ENCODE data around the gene SH3GL1. TPM values are rescaled to one million over a fixed set of nuclear protein-coding genes. Genes with fewer than 3 reads are reported as not detected.

The SH3GL1 gene
- total and polyA plus RNA-seq, 4 experiments from 2014 or later: 19.7 to 45.6 (median 34.1) TPM

DNA sequence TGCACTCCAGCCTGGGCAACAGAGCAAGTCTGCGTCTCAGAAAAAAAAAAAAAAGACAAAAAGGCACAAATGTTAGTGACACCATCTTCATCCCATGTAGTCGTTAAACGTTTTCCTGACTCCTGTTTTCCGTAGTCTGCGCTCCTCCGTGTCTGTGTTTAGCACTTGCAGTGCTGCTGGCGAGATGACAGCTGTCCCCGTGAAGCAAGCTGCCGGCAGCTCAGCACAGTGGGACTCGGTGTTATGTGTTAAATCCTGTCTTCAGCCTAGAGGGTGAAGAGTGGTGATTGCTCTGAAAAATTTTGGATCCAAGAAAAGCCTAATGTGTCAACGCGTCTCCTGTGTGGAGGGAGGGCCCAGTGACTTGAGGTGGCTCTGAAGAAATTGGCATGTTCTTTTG, 38.9 kb upstream of the SH3GL1 start:
- H3K27me3 Mint-ChIP-seq: no peaks in the 10 kb centered on the region
- intact Hi-C loops (cut with micrococcal nuclease): no loop called here
- H3K4me1 Mint-ChIP-seq: peaks cover 1 to 6% (median 4%) of the 10 kb centered on the region in 4 donors
- no peak overlapping the region for H3K27ac ChIP-seq (ENCODE audit: low read depth, low read length)
- H3K4me3 ChIP-seq (ENCODE audit: low read length in 2 of 2): no peak overlapping the region
- POLR2A ChIA-PET (ENCODE audit: partially characterized antibody): no interaction called here
- H3K9me3 ChIP-seq (ENCODE audit: control insufficient read depth in 1 of 2, low read length in 2 of 2): no peaks in the 10 kb centered on the region
- H3K36me3 Mint-ChIP-seq: peaks cover 7 to 15% of the 10 kb centered on the region in 2 donors
- no peak for DNase-seq
- no peaks in the 10 kb centered on the region for H3K9me3 Mint-ChIP-seq
- no peaks in the 10 kb centered on the region for H3K27me3 ChIP-seq (ENCODE audit: insufficient read depth, low read length)
- CTCF ChIA-PET (ENCODE audit: partially characterized antibody): no interaction called here
- peak overlapping the region in 1 of 7 donors; percentile 72 for H3K27ac Mint-ChIP-seq
- no peaks in the 10 kb centered on the region for H3K36me3 ChIP-seq (ENCODE audit: insufficient read depth, low read length)
- no peak overlapping the region for H3K4me3 Mint-ChIP-seq
- H3K4me1 ChIP-seq (ENCODE audit: insufficient read depth, low read length): no peaks in the 10 kb centered on the region

DNA sequence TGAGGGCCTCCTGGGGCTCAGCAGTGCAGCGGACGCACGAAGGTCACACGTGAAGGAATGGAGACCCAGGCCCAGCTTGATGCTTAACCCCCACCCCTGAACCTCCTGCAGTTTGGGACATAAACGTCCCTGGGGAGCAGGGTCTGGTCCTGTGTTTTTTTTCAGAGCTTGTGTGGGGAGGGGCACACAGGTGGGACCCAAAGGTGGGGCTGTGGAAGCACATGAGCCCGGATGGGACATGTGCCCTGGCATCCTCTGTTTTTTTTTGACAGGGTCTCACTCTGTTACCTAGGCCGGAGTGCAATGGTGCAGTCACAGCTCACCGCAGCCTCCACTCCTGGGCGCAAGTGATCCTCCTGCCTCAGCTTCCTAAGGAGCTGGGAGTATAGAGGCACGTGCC, 36.8 kb upstream of the SH3GL1 start:
- Mint-ChIP-seq H3K27ac (no peak overlapping the region), H3K9me3 (no peaks in the 10 kb centered on the region), H3K4me1 (peaks cover 1 to 3% (median 2%) of the 10 kb centered on the region in 4 donors), H3K27me3 (no peaks in the 10 kb centered on the region), H3K36me3 (peaks cover 7 to 18% of the 10 kb centered on the region in 2 donors), H3K4me3 (no peak overlapping the region)
- Histone ChIP-seq H3K4me3 (ENCODE audit: low read length in 2 of 2) (no peak overlapping the region), H3K27me3 (ENCODE audit: insufficient read depth, low read length) (no peaks in the 10 kb centered on the region), H3K4me1 (ENCODE audit: insufficient read depth, low read length) (no peaks in the 10 kb centered on the region), H3K27ac (ENCODE audit: low read depth, low read length) (no peak overlapping the region), H3K36me3 (ENCODE audit: insufficient read depth, low read length) (no peaks in the 10 kb centered on the region), H3K9me3 (ENCODE audit: control insufficient read depth in 1 of 2, low read length in 2 of 2) (no peaks in the 10 kb centered on the region)
- ChIA-PET POLR2A (ENCODE audit: partially characterized antibody) (no interaction called here), CTCF (ENCODE audit: partially characterized antibody) (no interaction called here)
- intact Hi-C loops (cut with micrococcal nuclease): no loop called here
- DNase-seq: no peak

DNA sequence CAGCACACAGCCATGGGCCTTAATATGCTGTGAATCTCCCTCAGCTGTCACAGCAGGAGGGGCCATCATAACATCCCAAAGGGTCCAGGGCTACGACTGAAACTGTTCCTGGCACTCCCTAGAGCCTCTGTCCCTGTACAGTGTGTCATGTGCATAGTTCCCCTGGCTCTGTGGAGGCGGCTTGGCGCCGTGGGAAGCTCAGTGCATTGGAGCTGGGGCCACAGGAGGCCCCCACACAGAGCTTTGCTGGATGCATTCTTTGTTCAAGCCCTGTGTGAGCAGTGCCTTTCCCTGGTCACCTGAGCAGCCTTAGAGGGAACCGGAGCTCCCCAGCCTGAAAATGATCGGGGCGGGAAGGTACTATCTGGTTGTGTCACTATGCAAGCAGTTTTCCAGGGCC, 35.9 kb upstream of the SH3GL1 start:
- Mint-ChIP-seq H3K27ac (no peak overlapping the region), H3K36me3 (peaks cover 10 to 24% of the 10 kb centered on the region in 2 donors), H3K4me3 (no peak overlapping the region), H3K4me1 (peaks cover 0 to 1% (median 0%) of the 10 kb centered on the region in 4 donors), H3K9me3 (no peaks in the 10 kb centered on the region), H3K27me3 (no peaks in the 10 kb centered on the region)
- no peaks in the 10 kb centered on the region for H3K9me3 ChIP-seq (ENCODE audit: control insufficient read depth in 1 of 2, low read length in 2 of 2)
- intact Hi-C loops (cut with micrococcal nuclease): no loop called here
- no peak overlapping the region for H3K27ac ChIP-seq (ENCODE audit: low read depth, low read length)
- DNase-seq: no peak
- H3K36me3 ChIP-seq (ENCODE audit: insufficient read depth, low read length): no peaks in the 10 kb centered on the region
- no peak overlapping the region for H3K4me3 ChIP-seq (ENCODE audit: low read length in 2 of 2)
- no peaks in the 10 kb centered on the region for H3K4me1 ChIP-seq (ENCODE audit: insufficient read depth, low read length)
- CTCF ChIA-PET (ENCODE audit: partially characterized antibody): no interaction called here
- H3K27me3 ChIP-seq (ENCODE audit: insufficient read depth, low read length): no peaks in the 10 kb centered on the region
- POLR2A ChIA-PET (ENCODE audit: partially characterized antibody): no interaction called here

DNA sequence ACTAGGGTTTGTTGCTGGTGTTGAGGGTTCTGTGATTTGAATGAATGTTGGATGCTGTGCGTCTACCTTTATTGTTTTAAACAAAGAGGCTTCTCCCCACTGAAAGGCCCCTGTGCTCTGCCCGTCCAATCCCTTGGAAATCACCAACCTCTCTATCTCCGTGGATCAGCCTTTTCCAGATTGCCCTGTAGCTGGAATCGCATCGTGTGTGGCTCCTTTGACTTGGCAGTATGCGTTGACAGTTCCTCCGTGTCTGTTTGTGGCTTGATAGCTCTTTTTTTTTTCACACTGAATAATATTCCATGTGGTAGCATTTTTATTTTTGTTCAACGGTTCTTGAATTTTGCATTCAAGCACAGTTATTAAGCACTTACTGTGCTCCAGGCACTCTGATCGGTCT, 34.0 kb upstream of the SH3GL1 start:
- Mint-ChIP-seq H3K9me3 (no peaks in the 10 kb centered on the region), H3K4me1 (peaks cover 0 to 1% (median 0%) of the 10 kb centered on the region in 4 donors)
- POLR2A ChIA-PET (ENCODE audit: partially characterized antibody): no interaction called here

DNA sequence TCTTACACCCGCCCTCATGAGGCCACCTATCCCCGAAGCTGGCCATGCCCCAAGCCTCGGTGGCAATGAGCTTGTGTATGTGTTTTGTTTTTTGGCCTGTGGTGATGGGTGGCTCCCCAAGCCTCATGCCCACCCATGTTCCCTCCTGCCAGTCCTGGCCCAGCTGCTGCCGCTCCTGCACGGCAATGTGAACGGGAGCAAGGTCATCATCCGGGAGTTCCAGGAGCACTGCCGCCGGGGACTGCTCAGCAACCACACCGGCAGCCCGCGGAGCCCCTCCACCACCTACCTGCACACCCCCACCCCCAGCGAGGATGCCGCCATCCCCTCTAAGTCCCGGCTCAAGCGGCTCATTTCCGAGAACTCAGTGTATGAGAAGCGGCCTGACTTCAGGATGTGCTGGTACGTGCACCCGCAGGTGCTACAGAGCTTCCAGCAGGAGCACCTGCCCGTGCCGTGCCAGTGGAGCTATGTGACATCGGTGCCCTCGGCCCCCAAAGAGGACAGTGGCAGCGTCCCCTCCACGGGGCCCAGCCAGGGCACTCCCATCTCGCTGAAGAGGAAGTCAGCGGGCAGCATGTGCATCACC, 32.7 kb upstream of the SH3GL1 start:
- Histone ChIP-seq H3K27ac (ENCODE audit: low read depth, low read length) (no peak overlapping the region), H3K36me3 (ENCODE audit: insufficient read depth, low read length) (peaks cover 9% of the 10 kb centered on the region), H3K4me1 (ENCODE audit: insufficient read depth, low read length) (no peaks in the 10 kb centered on the region), H3K27me3 (ENCODE audit: insufficient read depth, low read length) (no peaks in the 10 kb centered on the region), H3K4me3 (ENCODE audit: low read length in 2 of 2) (no peak overlapping the region), H3K9me3 (ENCODE audit: control insufficient read depth in 1 of 2, low read length in 2 of 2) (no peaks in the 10 kb centered on the region)
- intact Hi-C loops (cut with micrococcal nuclease): no loop called here
- no peak overlapping the region for H3K27ac Mint-ChIP-seq
- H3K4me3 Mint-ChIP-seq: no peak overlapping the region
- peaks cover 26 to 37% of the 10 kb centered on the region in 2 donors for H3K36me3 Mint-ChIP-seq
- no peak for DNase-seq
- H3K4me1 Mint-ChIP-seq: peaks cover 0 to 1% (median 0%) of the 10 kb centered on the region in 4 donors
- ChIA-PET POLR2A (ENCODE audit: partially characterized antibody) (no interaction called here), CTCF (ENCODE audit: partially characterized antibody) (no interaction called here)
- no peaks in the 10 kb centered on the region for H3K9me3 Mint-ChIP-seq
- no peaks in the 10 kb centered on the region for H3K27me3 Mint-ChIP-seq

More for the DNA sequence above, 34.0 kb upstream of the SH3GL1 start:
- Histone ChIP-seq H3K4me3 (ENCODE audit: low read length in 2 of 2) (no peak overlapping the region), H3K27me3 (ENCODE audit: insufficient read depth, low read length) (no peaks in the 10 kb centered on the region), H3K9me3 (ENCODE audit: control insufficient read depth in 1 of 2, low read length in 2 of 2) (no peaks in the 10 kb centered on the region), H3K27ac (ENCODE audit: low read depth, low read length) (no peak overlapping the region), H3K4me1 (ENCODE audit: insufficient read depth, low read length) (no peaks in the 10 kb centered on the region), H3K36me3 (ENCODE audit: insufficient read depth, low read length) (peaks cover 9% of the 10 kb centered on the region)
- CTCF ChIA-PET (ENCODE audit: partially characterized antibody): no interaction called here
- peak overlapping the region in 1 of 8 donors; percentile 48 for H3K4me3 Mint-ChIP-seq
- peaks cover 22 to 35% of the 10 kb centered on the region in 2 donors for H3K36me3 Mint-ChIP-seq
- intact Hi-C loops (cut with micrococcal nuclease): no loop called here
- no peaks in the 10 kb centered on the region for H3K27me3 Mint-ChIP-seq
- peak overlapping the region in 2 of 7 donors; percentile 41 to 46 for H3K27ac Mint-ChIP-seq
- no peak for DNase-seq

DNA sequence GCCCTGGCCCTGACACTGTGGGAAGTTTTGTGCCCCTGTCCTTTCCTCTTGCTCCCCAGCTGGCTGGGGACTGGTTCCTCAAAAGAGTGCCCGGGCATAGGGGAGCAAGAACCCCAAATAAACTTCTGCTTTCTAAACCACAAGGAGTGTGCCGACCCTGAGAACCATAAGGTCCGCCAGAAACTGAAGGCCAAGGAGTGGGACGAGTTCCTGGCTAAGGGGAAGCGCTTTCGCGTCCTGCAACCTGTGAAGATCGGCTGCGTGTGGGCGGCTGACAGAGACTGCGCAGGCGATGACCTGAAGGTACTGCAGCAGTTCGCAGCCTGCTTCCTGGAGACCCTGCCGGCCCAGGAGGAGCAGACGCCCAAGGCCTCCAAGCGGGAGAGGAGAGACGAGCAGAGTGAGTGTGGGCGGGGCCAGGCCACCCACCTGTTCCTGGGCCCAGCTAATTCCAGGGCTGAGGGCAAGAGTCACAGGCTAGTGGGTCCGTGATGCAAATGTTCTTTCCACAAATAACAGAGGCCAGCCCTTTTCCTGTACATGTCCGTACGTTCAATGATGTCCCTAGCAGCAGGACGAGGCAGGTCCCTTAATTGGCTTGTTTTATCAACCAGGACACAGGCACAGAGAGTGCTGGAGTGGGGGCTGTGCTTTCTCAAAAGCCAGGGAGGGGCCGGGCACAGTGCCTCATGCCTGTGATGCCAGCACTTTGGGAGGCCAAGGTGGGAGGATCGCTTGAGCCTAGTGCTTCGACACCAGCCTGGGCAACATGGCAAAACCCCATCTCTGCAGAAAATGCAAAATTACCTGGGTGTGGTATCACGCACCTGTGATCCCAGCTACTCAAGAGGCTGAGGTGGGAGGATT, 31.7 kb upstream of the SH3GL1 start:
- ChIA-PET CTCF (ENCODE audit: partially characterized antibody) (no interaction called here), POLR2A (ENCODE audit: partially characterized antibody) (no interaction called here)
- Mint-ChIP-seq H3K4me1 (peaks cover 0 to 1% (median 0%) of the 10 kb centered on the region in 4 donors), H3K9me3 (no peaks in the 10 kb centered on the region), H3K36me3 (peaks cover 26 to 37% of the 10 kb centered on the region in 2 donors), H3K4me3 (no peak overlapping the region), H3K27me3 (no peaks in the 10 kb centered on the region), H3K27ac (peak overlapping the region in 2 of 7 donors; percentile 57 to 60)
- Histone ChIP-seq H3K27me3 (ENCODE audit: insufficient read depth, low read length) (no peaks in the 10 kb centered on the region), H3K9me3 (ENCODE audit: control insufficient read depth in 1 of 2, low read length in 2 of 2) (no peaks in the 10 kb centered on the region), H3K4me1 (ENCODE audit: insufficient read depth, low read length) (no peaks in the 10 kb centered on the region), H3K36me3 (ENCODE audit: insufficient read depth, low read length) (peaks cover 9% of the 10 kb centered on the region), H3K27ac (ENCODE audit: low read depth, low read length) (no peak overlapping the region), H3K4me3 (ENCODE audit: low read length in 2 of 2) (no peak overlapping the region)
- DNase-seq: no peak
- intact Hi-C loops (cut with micrococcal nuclease): no loop called here

DNA sequence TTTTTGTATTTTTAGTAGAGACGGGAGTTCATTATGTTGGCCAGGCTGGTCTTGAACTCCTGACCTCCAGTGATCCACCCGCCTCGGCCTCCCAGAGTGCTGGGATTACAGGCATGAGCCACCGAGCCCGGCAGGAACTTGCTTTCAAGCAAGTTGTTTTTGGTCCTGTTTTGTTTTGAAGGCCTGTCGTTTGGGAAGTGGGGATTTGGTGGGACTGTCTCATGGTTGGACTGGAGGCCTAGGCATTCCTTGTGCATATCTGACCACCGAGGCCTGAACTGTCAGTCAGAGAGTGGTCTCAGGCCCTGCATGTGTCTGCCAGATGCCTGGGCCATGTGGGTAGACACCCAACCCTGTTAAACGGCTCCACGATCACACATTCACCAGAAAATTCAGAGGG, 30.9 kb upstream of the SH3GL1 start:
- no peaks in the 10 kb centered on the region for H3K4me1 ChIP-seq (ENCODE audit: insufficient read depth, low read length)
- H3K27ac ChIP-seq (ENCODE audit: low read depth, low read length): no peak overlapping the region
- no peaks in the 10 kb centered on the region for H3K27me3 Mint-ChIP-seq
- POLR2A ChIA-PET (ENCODE audit: partially characterized antibody): no interaction called here
- H3K36me3 Mint-ChIP-seq: peaks cover 26 to 37% of the 10 kb centered on the region in 2 donors
- no peak for DNase-seq
- no peak overlapping the region for H3K4me3 Mint-ChIP-seq
- no peak overlapping the region for H3K27ac Mint-ChIP-seq
- H3K36me3 ChIP-seq (ENCODE audit: insufficient read depth, low read length): peaks cover 9% of the 10 kb centered on the region
- peaks cover 0 to 2% (median 0%) of the 10 kb centered on the region in 8 donors for H3K9me3 Mint-ChIP-seq
- H3K4me1 Mint-ChIP-seq: peaks cover 0 to 1% (median 0%) of the 10 kb centered on the region in 4 donors
- H3K27me3 ChIP-seq (ENCODE audit: insufficient read depth, low read length): no peaks in the 10 kb centered on the region
- H3K4me3 ChIP-seq (ENCODE audit: low read length in 2 of 2): no peak overlapping the region
- CTCF ChIA-PET (ENCODE audit: partially characterized antibody): no interaction called here
- H3K9me3 ChIP-seq (ENCODE audit: control insufficient read depth in 1 of 2, low read length in 2 of 2): no peaks in the 10 kb centered on the region
- intact Hi-C loops (cut with micrococcal nuclease): no loop called here
